Muscle layer of colon (tissue), 2 donors: Measurements from ENCODE around the gene SNIP1.
A peak's percentile ranks its signal among the peaks of the same experiment; 100 is the strongest.
"Not testable (repeated sequence)": the region's sequence is repeated elsewhere in the genome, so short reads cannot be mapped to it uniquely, and the experiment has no call there.

Source experiments
- H3K27ac ChIP-seq: one replicate; pipeline ENCODE4 v1.7.0; 2013; ENCODE audit warnings: low read depth, mild to moderate bottlenecking, low read length, moderate library complexity
- H3K27me3 ChIP-seq, 2 donors: one replicate each; pipeline ENCODE4 v1.7.0; 2013; ENCODE audit warnings: low read length in 2 of 2, mild to moderate bottlenecking in 2 of 2; ENCODE audit not compliant: insufficient read depth in 2 of 2, control insufficient read depth in 1 of 2
- H3K36me3 ChIP-seq: one replicate; pipeline ENCODE4 v1.7.0; 2013; ENCODE audit warnings: mild to moderate bottlenecking, low read length; ENCODE audit not compliant: insufficient read depth
- H3K4me1 ChIP-seq: one replicate; pipeline ENCODE4 v1.7.0; 2013; ENCODE audit warnings: mild to moderate bottlenecking, low read length; ENCODE audit not compliant: insufficient read depth
- H3K4me3 ChIP-seq, 2 donors: one replicate each; pipeline ENCODE4 v1.7.0; 2013; ENCODE audit warnings: low read length in 2 of 2, low read depth in 1 of 2, mild to moderate bottlenecking in 1 of 2, moderate library complexity in 1 of 2
- H3K9ac ChIP-seq: one replicate; pipeline ENCODE4 v1.7.0; 2013; ENCODE audit warnings: low read length
- H3K9me3 ChIP-seq: one replicate; pipeline ENCODE4 v1.7.0; 2013; ENCODE audit warnings: mild to moderate bottlenecking, low read length
- donor health status: abdominal sarcoma.
- donor health status: Adenocarcinoma of cecum.

Gene SNIP1

DNA sequence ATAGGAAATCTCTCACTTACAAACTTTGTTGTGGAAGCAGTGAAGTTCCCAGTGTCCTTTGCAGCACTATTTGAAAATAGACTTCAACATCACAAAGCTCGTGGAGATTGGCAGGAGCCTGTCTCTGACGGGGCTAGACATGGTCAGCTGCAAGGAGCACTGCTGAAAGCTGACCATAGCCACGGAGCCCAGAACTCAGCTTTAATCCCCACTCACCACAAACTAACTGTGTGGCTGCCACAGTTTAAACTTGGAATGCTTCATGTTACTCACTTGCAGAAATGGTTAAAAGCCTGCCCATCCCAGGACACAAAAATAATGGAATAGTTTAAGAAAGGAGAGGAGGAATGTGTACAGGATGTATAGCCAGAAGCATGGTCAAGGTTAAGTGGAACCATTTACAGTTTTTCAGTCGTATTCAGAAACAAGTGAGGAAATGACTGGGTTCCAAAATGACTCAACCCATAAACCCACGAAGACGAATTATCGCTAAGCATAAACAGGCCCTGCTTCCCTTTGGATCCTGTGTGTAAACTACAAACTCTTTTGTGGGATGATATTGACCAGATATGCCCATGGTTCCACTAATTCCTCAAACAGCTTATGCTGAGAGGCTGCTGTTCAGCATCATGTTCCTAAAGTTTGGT is 20.9 kb upstream of the SNIP1 start:
- Histone ChIP-seq H3K4me3 (no peak overlapping the region), H3K9me3 (no peaks in the 10 kb centered on the region), H3K36me3 (peaks cover 47% of the 10 kb centered on the region), H3K4me1 (peaks cover 25% of the 10 kb centered on the region), H3K27ac (peak overlapping the region; percentile 45), H3K9ac (no peak overlapping the region), H3K27me3 (no peaks in the 10 kb centered on the region)

DNA sequence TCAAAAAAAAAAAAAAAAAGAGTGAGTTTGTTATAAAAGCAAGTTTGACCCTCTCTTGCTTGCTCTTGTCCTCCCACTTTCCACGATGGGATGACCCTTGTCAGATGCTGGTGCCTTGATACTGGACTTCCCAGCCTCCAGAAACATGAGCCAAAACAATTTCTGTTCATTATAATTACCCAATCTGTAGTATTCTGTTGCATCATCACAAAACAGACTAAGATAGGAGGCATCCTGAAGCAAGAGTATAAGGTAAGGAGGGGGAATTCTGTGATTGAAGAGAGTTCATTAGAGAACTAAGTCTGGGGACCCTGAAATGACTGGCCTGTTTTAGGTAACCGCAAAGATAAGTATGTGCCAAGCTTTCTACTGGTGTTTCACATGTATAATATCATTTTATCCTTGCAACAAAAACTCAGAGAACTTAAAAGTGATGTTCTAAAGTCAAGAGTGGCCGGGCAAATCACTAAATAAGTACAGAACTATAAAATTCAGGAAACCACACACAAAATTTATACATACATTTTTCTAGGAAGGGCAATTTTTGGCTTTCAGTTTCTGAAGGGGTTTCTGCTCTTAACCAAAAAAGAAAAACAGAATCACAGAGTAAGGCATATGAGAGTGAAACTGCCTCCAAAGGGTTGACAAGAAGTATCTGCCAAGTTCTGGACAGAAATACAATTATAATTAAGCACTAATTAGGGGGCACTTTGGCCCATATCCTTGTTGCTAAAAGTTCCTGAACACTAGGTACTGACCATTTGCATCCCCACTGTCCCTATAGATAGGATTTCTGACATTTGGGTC is 16.6 kb upstream of the SNIP1 start:
- Histone ChIP-seq H3K36me3 (peaks cover 80% of the 10 kb centered on the region), H3K9me3 (no peaks in the 10 kb centered on the region), H3K27ac (no peak overlapping the region), H3K27me3 (no peaks in the 10 kb centered on the region), H3K9ac (no peak overlapping the region), H3K4me1 (peaks cover 14% of the 10 kb centered on the region), H3K4me3 (no peak overlapping the region)

DNA sequence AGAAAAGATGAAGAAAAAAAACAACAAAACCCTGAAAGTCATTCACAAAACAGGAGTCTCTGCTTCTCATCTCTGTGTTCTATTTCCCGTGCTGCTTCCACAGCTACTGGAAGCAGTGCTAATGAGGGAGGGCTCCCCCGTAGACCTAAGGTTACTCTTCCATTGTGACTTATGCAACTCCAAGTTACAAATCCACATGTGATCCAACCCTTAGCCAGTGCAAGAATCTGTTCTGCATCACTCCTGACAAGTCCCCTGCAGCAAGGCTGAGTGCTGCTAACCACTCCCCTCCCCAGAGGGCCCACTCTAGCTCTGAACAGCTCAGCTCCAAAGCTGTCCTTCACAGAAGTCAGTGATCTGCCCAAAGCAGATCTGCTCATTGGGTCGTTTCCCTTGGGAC is 12.9 kb upstream of the SNIP1 start:
- H3K4me3 ChIP-seq = no peak overlapping the region
- no peak overlapping the region for H3K9ac ChIP-seq
- H3K27ac ChIP-seq = no peak overlapping the region
- H3K27me3 ChIP-seq = no peaks in the 10 kb centered on the region
- peaks cover 72% of the 10 kb centered on the region for H3K36me3 ChIP-seq
- no peaks in the 10 kb centered on the region for H3K4me1 ChIP-seq
- no peaks in the 10 kb centered on the region for H3K9me3 ChIP-seq

DNA sequence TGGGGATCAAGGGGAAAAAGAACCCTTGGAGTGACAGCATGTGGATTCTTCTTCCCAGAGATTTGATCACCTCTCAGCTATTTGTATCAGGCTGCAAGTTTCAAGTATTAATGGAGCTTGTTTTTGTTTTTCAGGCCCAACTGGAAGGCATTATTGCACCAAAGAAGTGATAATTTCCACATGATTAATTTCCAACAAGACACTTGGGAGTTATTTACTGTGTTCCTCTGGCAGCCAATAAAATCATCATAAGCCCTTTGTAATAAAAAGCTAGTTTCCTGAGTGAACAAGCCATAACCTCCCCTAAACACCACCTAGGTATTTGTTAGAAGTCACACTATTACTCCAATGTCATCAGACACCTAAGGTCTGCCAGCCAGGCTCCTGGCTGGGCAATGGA is 10.8 kb upstream of the SNIP1 start:
- Histone ChIP-seq H3K9ac (no peak overlapping the region), H3K9me3 (no peaks in the 10 kb centered on the region), H3K27me3 (no peaks in the 10 kb centered on the region), H3K4me1 (no peaks in the 10 kb centered on the region), H3K27ac (no peak overlapping the region), H3K4me3 (no peak overlapping the region), H3K36me3 (peaks cover 64% of the 10 kb centered on the region)

DNA sequence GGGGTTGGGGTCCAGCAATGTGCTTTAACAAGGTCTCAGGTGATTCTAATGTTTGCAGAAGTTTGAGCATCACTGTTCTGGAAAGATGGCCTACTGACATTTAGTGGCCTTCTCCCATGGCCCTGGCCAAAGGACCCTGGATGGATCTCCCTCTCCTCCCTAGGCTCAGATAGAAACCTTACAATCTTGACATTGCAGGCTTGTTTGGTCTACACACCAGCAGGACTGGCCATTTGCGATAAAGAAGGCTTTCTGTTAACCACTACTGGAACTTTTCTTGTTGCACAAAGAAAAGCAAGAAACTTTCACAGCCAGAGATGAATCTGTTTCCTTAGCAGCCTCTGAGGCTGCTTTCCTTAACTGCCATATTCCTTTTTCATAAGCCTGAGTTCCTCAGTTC is 8.9 kb upstream of the SNIP1 start:
- Histone ChIP-seq H3K4me3 (no peak overlapping the region), H3K9me3 (no peaks in the 10 kb centered on the region), H3K4me1 (no peaks in the 10 kb centered on the region), H3K36me3 (peaks cover 47% of the 10 kb centered on the region), H3K27me3 (no peaks in the 10 kb centered on the region), H3K27ac (no peak overlapping the region), H3K9ac (no peak overlapping the region)

DNA sequence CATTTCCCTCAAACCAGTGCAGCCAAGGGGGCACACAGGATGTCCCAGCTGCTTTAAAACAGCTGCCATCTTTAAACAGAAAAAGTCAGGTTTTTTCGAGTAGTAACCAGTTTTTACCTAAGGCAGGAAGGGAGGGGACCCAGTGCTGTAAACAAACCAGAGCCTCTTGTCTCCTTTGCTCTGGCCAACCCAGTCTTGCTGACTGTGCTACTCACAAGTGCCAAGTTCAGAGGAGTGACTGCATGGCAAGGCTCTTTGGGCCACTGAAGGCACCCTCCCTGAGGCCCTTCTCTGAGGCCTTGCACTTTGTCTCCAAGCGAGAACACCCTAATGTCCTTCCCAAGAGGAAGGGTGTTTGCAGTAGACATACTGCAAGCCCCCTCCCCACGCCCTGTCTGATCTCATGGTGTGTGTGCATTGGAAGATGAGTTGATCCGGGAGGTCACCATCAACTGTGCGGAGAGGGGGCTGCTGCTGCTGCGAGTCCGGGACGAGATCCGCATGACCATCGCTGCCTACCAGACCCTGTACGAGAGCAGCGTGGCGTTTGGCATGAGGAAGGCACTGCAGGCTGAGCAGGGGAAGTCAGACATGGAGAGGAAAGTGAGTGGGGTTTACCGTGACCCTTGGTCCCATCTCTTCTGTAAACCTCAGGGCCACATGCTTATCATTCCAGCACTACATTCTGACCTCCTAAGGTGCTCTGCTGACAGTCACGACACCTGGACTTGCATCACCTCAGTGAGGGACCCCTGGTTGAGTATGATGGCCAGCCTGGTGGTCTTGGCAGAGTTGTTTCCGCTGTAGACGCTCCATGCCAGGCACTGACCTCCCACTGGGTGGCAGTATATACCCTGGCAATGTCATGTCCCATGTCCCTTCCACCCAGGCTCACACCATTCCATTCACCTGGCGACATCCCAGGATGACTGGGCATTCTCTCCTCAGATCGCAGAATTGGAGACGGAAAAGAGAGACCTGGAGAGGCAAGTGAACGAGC is 7.3 kb upstream of the SNIP1 start:
- Histone ChIP-seq H3K36me3 (peaks cover 32% of the 10 kb centered on the region), H3K9me3 (no peaks in the 10 kb centered on the region), H3K9ac (no peak overlapping the region), H3K27ac (no peak overlapping the region), H3K4me3 (no peak overlapping the region), H3K4me1 (peaks cover 12% of the 10 kb centered on the region), H3K27me3 (no peaks in the 10 kb centered on the region)

DNA sequence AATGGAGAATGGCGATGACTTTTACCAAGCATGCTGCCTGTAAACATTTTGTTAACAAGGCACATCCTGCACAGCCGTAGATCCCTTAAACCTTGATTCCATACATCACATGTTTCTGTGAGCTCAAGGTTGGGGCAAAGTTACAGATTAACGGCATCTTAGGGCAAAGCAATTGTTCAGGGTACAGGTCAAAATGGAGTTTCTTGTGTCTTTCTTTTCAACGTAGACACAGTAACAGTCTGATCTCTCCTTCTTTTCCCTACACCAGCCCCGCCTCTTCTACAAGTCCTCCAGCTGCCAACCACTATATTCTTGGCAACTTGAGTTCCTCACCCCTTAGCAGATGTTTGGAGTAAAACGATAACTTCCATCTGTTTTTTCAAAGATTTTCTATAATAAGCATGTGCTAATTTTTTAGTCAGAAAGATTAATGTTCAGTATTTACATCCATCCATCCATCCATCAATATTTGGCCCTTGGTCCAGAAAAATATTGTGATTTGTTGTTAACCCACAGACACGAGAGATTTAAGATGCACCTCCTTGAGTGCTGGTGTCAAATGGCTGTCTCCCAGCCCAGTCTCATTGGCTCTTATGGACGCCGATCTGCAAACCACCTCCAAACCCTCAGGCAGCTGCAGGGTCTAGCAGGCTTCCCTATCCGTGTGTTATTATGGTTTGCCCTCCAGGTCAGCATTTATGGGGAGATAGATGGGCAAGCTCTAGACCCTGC is 6.5 kb upstream of the SNIP1 start:
- peaks cover 23% of the 10 kb centered on the region for H3K36me3 ChIP-seq
- no peak overlapping the region for H3K4me3 ChIP-seq
- no peak overlapping the region for H3K27ac ChIP-seq
- no peak overlapping the region for H3K9ac ChIP-seq
- no peaks in the 10 kb centered on the region for H3K9me3 ChIP-seq
- peaks cover 16% of the 10 kb centered on the region for H3K4me1 ChIP-seq
- no peaks in the 10 kb centered on the region for H3K27me3 ChIP-seq

DNA sequence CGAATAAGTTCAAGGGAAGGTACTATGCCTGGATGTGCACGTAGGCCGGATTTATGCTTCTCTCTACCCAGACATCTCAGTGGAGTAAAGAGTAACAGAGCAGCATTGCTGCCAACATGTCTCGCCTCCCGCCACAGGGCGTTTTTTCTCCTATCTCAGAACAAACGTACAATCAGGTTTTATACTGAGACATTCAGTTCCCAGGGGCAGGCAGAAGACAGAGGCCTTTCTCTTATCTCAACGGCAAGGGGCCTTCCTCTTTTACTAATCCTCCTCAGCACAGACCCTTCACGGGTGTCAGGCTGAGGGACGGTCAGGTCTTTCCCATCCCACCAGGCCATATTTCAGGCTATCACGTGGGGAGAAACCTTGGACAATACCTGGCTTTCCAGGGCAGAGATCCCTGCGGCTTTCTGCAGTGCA is 5.9 kb upstream of the SNIP1 start:
- not testable (repeated sequence) for H3K27ac ChIP-seq, H3K4me3 ChIP-seq, H3K9ac ChIP-seq, H3K9me3 ChIP-seq, H3K27me3 ChIP-seq
- peaks cover 16% of the 10 kb centered on the region for H3K4me1 ChIP-seq
- H3K36me3 ChIP-seq = peaks cover 17% of the 10 kb centered on the region

DNA sequence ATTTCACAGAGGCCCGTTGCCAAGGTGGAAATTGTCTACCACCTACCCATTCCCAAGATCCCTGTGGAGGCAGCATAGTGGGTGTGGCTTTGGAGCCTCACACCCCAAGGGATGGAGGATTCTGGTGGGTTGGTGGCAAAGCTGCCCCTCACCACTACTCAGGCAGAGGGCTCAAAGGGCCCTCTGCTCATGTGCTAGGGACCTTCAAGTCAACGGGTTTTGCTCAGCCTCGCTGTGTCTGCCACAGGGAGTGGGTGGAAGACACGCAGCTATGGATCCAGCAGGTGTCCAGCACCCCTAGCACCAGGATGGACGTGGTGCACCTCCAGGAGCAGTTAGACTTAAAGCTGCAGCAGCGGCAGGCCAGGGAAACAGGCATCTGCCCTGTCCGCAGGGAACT is 5.0 kb upstream of the SNIP1 start:
- Histone ChIP-seq H3K4me1 (peaks cover 20% of the 10 kb centered on the region), H3K9ac (no peak overlapping the region), H3K4me3 (no peak overlapping the region), H3K27me3 (no peaks in the 10 kb centered on the region), H3K36me3 (peaks cover 13% of the 10 kb centered on the region), H3K27ac (no peak overlapping the region), H3K9me3 (no peaks in the 10 kb centered on the region)

DNA sequence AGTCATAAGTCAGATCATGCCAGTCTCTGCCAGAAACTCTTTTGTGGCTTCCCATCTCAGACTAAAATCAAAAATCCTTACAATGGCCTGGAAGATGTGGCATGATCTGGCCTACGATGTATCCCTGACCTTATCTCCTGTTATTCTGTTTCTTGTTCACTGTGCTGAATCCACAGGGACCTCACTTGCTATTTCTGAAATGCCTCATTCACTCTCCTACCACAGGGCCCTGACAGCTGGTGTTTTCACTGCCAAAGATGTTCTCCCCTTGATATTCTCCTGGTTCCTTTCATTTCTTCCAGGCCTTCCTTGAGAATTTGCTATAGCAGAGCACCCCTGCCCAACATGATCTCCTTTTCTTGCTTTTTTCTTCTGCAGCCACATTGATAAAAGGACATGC is 4.3 kb upstream of the SNIP1 start:
- Histone ChIP-seq H3K4me3 (no peak overlapping the region), H3K4me1 (peaks cover 22% of the 10 kb centered on the region), H3K9ac (no peak overlapping the region), H3K27ac (no peak overlapping the region), H3K9me3 (no peaks in the 10 kb centered on the region), H3K27me3 (no peaks in the 10 kb centered on the region), H3K36me3 (peaks cover 13% of the 10 kb centered on the region)

DNA sequence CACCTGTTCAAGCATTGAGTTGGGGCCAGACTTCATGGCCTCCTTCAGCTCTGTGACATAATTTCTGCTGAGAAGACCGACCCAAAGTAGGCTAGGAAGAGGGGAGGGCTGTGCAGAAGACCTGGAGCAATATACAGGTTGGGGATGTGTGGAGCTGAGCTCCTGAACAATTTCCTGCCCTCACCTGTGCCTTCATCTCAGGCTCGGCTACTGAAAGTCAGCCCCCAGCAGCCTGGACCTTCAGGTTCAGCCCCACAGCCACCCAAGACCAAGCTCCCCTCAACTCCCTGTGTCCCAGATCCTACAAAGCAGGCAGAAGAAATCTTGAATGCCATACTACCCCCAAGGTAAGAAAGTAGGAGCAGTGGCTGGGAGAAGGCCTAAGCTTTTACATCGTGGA is 3.3 kb upstream of the SNIP1 start:
- Histone ChIP-seq H3K4me3 (peak overlapping the region; percentile 56 to 80), H3K4me1 (peaks cover 32% of the 10 kb centered on the region), H3K9ac (no peak overlapping the region), H3K27me3 (no peaks in the 10 kb centered on the region), H3K27ac (peak overlapping the region; percentile 63), H3K9me3 (no peaks in the 10 kb centered on the region), H3K36me3 (peaks cover 8% of the 10 kb centered on the region)
